H9 (cell line): ENCODE data around the gene MFSD6. TPM values are rescaled to one million over a fixed set of nuclear protein-coding genes. Genes with fewer than 3 reads are reported as not detected.
A peak's percentile ranks its signal among the peaks of the same experiment; 100 is the strongest.
"Not testable (repeated sequence)": the region's sequence is repeated elsewhere in the genome, so short reads cannot be mapped to it uniquely, and the experiment has no call there.

Experiments used
- DNase-seq: peaks from one replicate; pipeline ENCODE4 v3.0.0-alpha.2; 2017
- H2AFZ ChIP-seq: one replicate; pipeline ENCODE4 v1.6.1; 2013; ENCODE audit warnings: mild to moderate bottlenecking, low read length, control low read depth, moderate library complexity
- H2AK5ac ChIP-seq: 2 replicates; pipeline ENCODE4 v1.6.1; 2013; ENCODE audit warnings: low read length, control low read depth, mixed read lengths; ENCODE audit not compliant: insufficient read length
- H2BK120ac ChIP-seq: one replicate; pipeline ENCODE4 v1.6.1; 2013; ENCODE audit warnings: low read depth, mild to moderate bottlenecking, low read length, control low read depth, inconsistent platforms; ENCODE audit not compliant: poor library complexity, severe bottlenecking
- H2BK12ac ChIP-seq: 2 replicates; pipeline ENCODE4 v1.6.1; 2013; ENCODE audit warnings: low read length, control low read depth, mixed read lengths, low read depth; ENCODE audit not compliant: insufficient read length
- H2BK15ac ChIP-seq: 2 replicates; pipeline ENCODE4 v1.6.1; 2013; ENCODE audit warnings: low read depth, low read length, control low read depth
- H2BK20ac ChIP-seq: one replicate; pipeline ENCODE4 v1.6.1; 2013; ENCODE audit warnings: low read depth, mild to moderate bottlenecking, low read length, control low read depth, inconsistent platforms; ENCODE audit not compliant: poor library complexity, severe bottlenecking
- H2BK5ac ChIP-seq: 2 replicates; pipeline ENCODE4 v1.6.1; 2013; ENCODE audit warnings: low read length, control low read depth, mixed read lengths; ENCODE audit not compliant: insufficient read length
- H3K14ac ChIP-seq: 2 replicates; pipeline ENCODE4 v1.6.1; 2013; ENCODE audit warnings: low read length, control low read depth; ENCODE audit not compliant: insufficient read depth
- H3K18ac ChIP-seq: 2 replicates; pipeline ENCODE4 v1.6.1; 2013; ENCODE audit warnings: low read depth, mild to moderate bottlenecking, mixed read lengths, low read length, control low read depth; ENCODE audit not compliant: insufficient read length
- H3K23ac ChIP-seq: 2 replicates; pipeline ENCODE4 v1.6.1; 2013; ENCODE audit warnings: low read length, control low read depth, mixed read lengths, low read depth; ENCODE audit not compliant: insufficient read length
- H3K23me2 ChIP-seq: 2 replicates; pipeline ENCODE4 v1.6.1; 2013; ENCODE audit warnings: low read depth, mild to moderate bottlenecking, mixed read lengths, low read length, control low read depth; ENCODE audit not compliant: insufficient read length, poor library complexity, severe bottlenecking
- H3K27ac ChIP-seq: 2 replicates; pipeline ENCODE4 v1.5.1; 2013; ENCODE audit warnings: low read length, control low read depth, mixed read lengths, low read depth; ENCODE audit not compliant: insufficient read length
- H3K27me3 ChIP-seq: 2 replicates; pipeline ENCODE4 v1.6.1; 2013; ENCODE audit warnings: low read length, control low read depth, inconsistent platforms; ENCODE audit not compliant: insufficient read depth
- H3K4ac ChIP-seq: 2 replicates; pipeline ENCODE4 v1.6.1; 2013; ENCODE audit warnings: low read depth, mild to moderate bottlenecking, control low read depth, inconsistent platforms, low read length, moderate library complexity
- H3K4me1 ChIP-seq: 2 replicates; pipeline ENCODE4 v1.6.1; 2013; ENCODE audit warnings: low read length, control low read depth, inconsistent platforms; ENCODE audit not compliant: insufficient read depth
- H3K4me2 ChIP-seq: 2 replicates; pipeline ENCODE4 v1.6.1; 2013; ENCODE audit warnings: low read length, control low read depth, mixed read lengths; ENCODE audit not compliant: insufficient read length, insufficient read depth
- H3K56ac ChIP-seq: 2 replicates; pipeline ENCODE4 v1.6.1; 2013; ENCODE audit warnings: low read depth, mild to moderate bottlenecking, mixed read lengths, low read length, control low read depth; ENCODE audit not compliant: insufficient read length
- H3K79me1 ChIP-seq: 2 replicates; pipeline ENCODE4 v1.6.1; 2013; ENCODE audit warnings: low read depth, mild to moderate bottlenecking, moderate library complexity, low read length, control low read depth, inconsistent platforms; ENCODE audit not compliant: insufficient read depth, poor library complexity, severe bottlenecking
- H3K79me2 ChIP-seq: 2 replicates; pipeline ENCODE4 v1.6.1; 2013; ENCODE audit warnings: low read length, control low read depth, inconsistent platforms; ENCODE audit not compliant: insufficient read depth
- H3K9ac ChIP-seq: 2 replicates; pipeline ENCODE4 v1.6.1; 2013; ENCODE audit warnings: low read length, control low read depth, mixed read lengths; ENCODE audit not compliant: insufficient read length; ENCODE audit errors: extremely low read depth
- H3K9me3 ChIP-seq: one replicate; pipeline ENCODE4 v1.6.1; 2013; ENCODE audit warnings: low read depth, low read length, inconsistent platforms; ENCODE audit not compliant: control insufficient read depth
- H3T11ph ChIP-seq: one replicate; pipeline ENCODE4 v1.6.1; 2013; ENCODE audit warnings: mild to moderate bottlenecking, low read length, control low read depth, inconsistent platforms
- H4K20me1 ChIP-seq: one replicate; pipeline ENCODE4 v1.6.1; 2013; ENCODE audit not compliant: control insufficient read depth, insufficient read length, insufficient read depth
- H4K5ac ChIP-seq: 2 replicates; pipeline ENCODE4 v1.6.1; 2013; ENCODE audit warnings: low read depth, mild to moderate bottlenecking, mixed read lengths, low read length, control low read depth; ENCODE audit not compliant: insufficient read length
- H4K8ac ChIP-seq: replicated peaks from 2 replicates; pipeline ENCODE4 v1.6.1; 2013; ENCODE audit warnings: low read length, control low read depth, mixed read lengths, low read depth; ENCODE audit not compliant: insufficient read length
- H4K91ac ChIP-seq: 2 replicates; pipeline ENCODE4 v1.6.1; 2013; ENCODE audit warnings: low read depth, mild to moderate bottlenecking, moderate library complexity, mixed read lengths, low read length, control low read depth; ENCODE audit not compliant: insufficient read length
- H3K27ac Mint-ChIP-seq, 3 experiments: 2 replicates in 2 of 3; 3 replicates in 1 of 3; pipeline ENCODE4 v1.8.0; 2020 to 2021; ENCODE audit warnings: mixed read lengths in 3 of 3, mild to moderate bottlenecking in 1 of 3, moderate library complexity in 1 of 3
- H3K27me3 Mint-ChIP-seq: 2 replicates; pipeline ENCODE4 v1.8.0; 2021; ENCODE audit warnings: low read depth, mild to moderate bottlenecking, moderate library complexity, mixed read lengths
- H3K36me3 Mint-ChIP-seq, 3 experiments: 2 replicates in 2 of 3; 3 replicates in 1 of 3; pipeline ENCODE4 v1.8.0; 2020 to 2021; ENCODE audit warnings: low read depth in 3 of 3, mixed read lengths in 3 of 3; ENCODE audit not compliant: insufficient read depth in 1 of 3
- H3K4me1 Mint-ChIP-seq, 2 experiments: 2 replicates each; pipeline ENCODE4 v1.8.0; 2020; ENCODE audit warnings: mixed read lengths in 2 of 2
- H3K4me3 Mint-ChIP-seq, 2 experiments: 2 replicates in 1 of 2; 3 replicates in 1 of 2; pipeline ENCODE4 v1.8.0; 2020 to 2021; ENCODE audit warnings: mild to moderate bottlenecking in 2 of 2, mixed read lengths in 2 of 2, moderate library complexity in 1 of 2
- H3K9me3 Mint-ChIP-seq, 2 experiments: 2 replicates in 1 of 2; 3 replicates in 1 of 2; pipeline ENCODE4 v1.8.0; 2020; ENCODE audit warnings: mild to moderate bottlenecking in 2 of 2, mixed read lengths in 2 of 2, moderate library complexity in 1 of 2
- CTCF ChIP-seq: fragments of 200-600 bp; sonication (generic); conservative IDR thresholded peaks from 3 replicates; pipeline ENCODE4 v1.8.0; 2021; ENCODE audit warnings: antibody characterized with exemption, mild to moderate bottlenecking
- WGBS: extraction: QIAGEN DNeasy Blood & Tissue Kit; methylation state at CpG from one replicate; pipeline ENCODE4 v1.1.7; 2013; ENCODE audit warnings: missing lambda C conversion rate, low lambda C conversion rate, mixed read lengths; ENCODE audit not compliant: insufficient read length; ENCODE audit errors: extremely low coverage; 5-methylcytosine and 5-hydroxymethylcytosine counted together
- long read RNA-seq: library from polyadenylated mRNA; unstranded; transcript quantifications from one replicate; pipeline ENCODE4 v2.0.0, GENCODE V29; 2020
- total RNA-seq: library from RNA; stranded (reverse); gene quantifications from 2 replicates; pipeline ENCODE4 v1.2.1, GENCODE V29; 2021

Gene MFSD6
- 2.9 and 4.0 TPM in 2 replicates for total RNA-seq
- long read RNA-seq, result 0 reads

GRCh38 chr2:190407662-190408537, at the start of gene MFSD6:
Gene MFSD6, plus strand, starts transcription at chr2:190408355. Its CDS starts 27,675 bp downstream, at chr2:190436030.
- Mint-ChIP-seq H3K27ac (no peak within 1 kb of the TSS), H3K4me1 (peaks cover 16 to 17% of the 10 kb centered on the region in 2 experiments), H3K36me3 (no peaks in the 10 kb centered on the region), H3K9me3 (no peaks in the 10 kb centered on the region), H3K4me3 (peak within 1 kb of the TSS; percentile 71 to 86), H3K27me3 (peaks cover 20% of the 10 kb centered on the region)
- no peak within 1 kb of the TSS for H4K8ac ChIP-seq
- H3K79me1 ChIP-seq, result no peaks in the 10 kb centered on the region
- no peaks in the 10 kb centered on the region for H3K79me2 ChIP-seq
- no peak within 1 kb of the TSS for H2BK12ac ChIP-seq
- no peak for TF ChIP-seq CTCF
- H3K9me3 ChIP-seq, result no peaks in the 10 kb centered on the region
- peak; percentile 51 for DNase-seq
- no peak within 1 kb of the TSS for H4K91ac ChIP-seq
- H3K18ac ChIP-seq, result peak within 1 kb of the TSS; percentile 1
- H3K4ac ChIP-seq, result no peak within 1 kb of the TSS
- H3K27ac ChIP-seq, result no peak within 1 kb of the TSS
- H3K23ac ChIP-seq, result no peak within 1 kb of the TSS
- H3K56ac ChIP-seq, result no peak within 1 kb of the TSS
- H3K4me2 ChIP-seq, result peak within 1 kb of the TSS; percentile 87
- no peak within 1 kb of the TSS for H2BK120ac ChIP-seq
- H2AK5ac ChIP-seq, result no peak within 1 kb of the TSS
- H2AFZ ChIP-seq, result no peak within 1 kb of the TSS
- H3K9ac ChIP-seq, result no peak within 1 kb of the TSS
- peaks cover 8% of the 10 kb centered on the region for H3K23me2 ChIP-seq
- no peak within 1 kb of the TSS for H2BK5ac ChIP-seq
- no peak within 1 kb of the TSS for H3T11ph ChIP-seq
- H4K5ac ChIP-seq, result no peak within 1 kb of the TSS
- peak within 1 kb of the TSS; percentile 50 for H3K14ac ChIP-seq
- no peak within 1 kb of the TSS for H2BK20ac ChIP-seq
- H4K20me1 ChIP-seq, result no peaks in the 10 kb centered on the region
- H2BK15ac ChIP-seq, result no peak within 1 kb of the TSS
- H3K27me3 ChIP-seq, result no peaks in the 10 kb centered on the region; the same call in 1 of the 2 replicates
- no peaks in the 10 kb centered on the region; the same call in 1 of the 2 replicates for H3K4me1 ChIP-seq
- no CpG with 5 or more reads among the region's 98 CpGs for WGBS

- not testable (repeated sequence) for H3K27ac Mint-ChIP-seq, H3K27me3 ChIP-seq, H3K36me3 Mint-ChIP-seq, H3K14ac ChIP-seq, H2BK12ac ChIP-seq, H2BK5ac ChIP-seq, H3K23ac ChIP-seq, H2BK15ac ChIP-seq, H4K20me1 ChIP-seq, H3K4me3 Mint-ChIP-seq, H3K9me3 Mint-ChIP-seq, H2AK5ac ChIP-seq, H3K79me2 ChIP-seq, H3K18ac ChIP-seq, DNase-seq, H4K5ac ChIP-seq, H3K79me1 ChIP-seq, H3K4me2 ChIP-seq, H4K8ac ChIP-seq, H3K9ac ChIP-seq, H3K4ac ChIP-seq, H3K27ac ChIP-seq, H2BK120ac ChIP-seq, H3T11ph ChIP-seq, H2BK20ac ChIP-seq, H3K27me3 Mint-ChIP-seq, H3K56ac ChIP-seq, H3K23me2 ChIP-seq, H3K4me1 ChIP-seq, H4K91ac ChIP-seq, H2AFZ ChIP-seq, H3K9me3 ChIP-seq
- no CpG with 5 or more reads among the region's 8 CpGs for whole genome bisulfite sequencing
- peaks cover 8 to 18% of the 10 kb centered on the region in 2 experiments for H3K4me1 Mint-ChIP-seq
Measured at GRCh38 chr2:190358655-190359448, 49.3 kb upstream of the MFSD6 start.
